GM21367 (cell line): ENCODE measurements around the gene SEC14L2.

ENCODE experiments used
- ATAC-seq: cut with Tn5 transposase; IDR thresholded peaks from one replicate; pipeline ENCODE4 v1.9.1; 2021; ENCODE audit not compliant: unreplicated experiment

The SEC14L2 gene

DNA sequence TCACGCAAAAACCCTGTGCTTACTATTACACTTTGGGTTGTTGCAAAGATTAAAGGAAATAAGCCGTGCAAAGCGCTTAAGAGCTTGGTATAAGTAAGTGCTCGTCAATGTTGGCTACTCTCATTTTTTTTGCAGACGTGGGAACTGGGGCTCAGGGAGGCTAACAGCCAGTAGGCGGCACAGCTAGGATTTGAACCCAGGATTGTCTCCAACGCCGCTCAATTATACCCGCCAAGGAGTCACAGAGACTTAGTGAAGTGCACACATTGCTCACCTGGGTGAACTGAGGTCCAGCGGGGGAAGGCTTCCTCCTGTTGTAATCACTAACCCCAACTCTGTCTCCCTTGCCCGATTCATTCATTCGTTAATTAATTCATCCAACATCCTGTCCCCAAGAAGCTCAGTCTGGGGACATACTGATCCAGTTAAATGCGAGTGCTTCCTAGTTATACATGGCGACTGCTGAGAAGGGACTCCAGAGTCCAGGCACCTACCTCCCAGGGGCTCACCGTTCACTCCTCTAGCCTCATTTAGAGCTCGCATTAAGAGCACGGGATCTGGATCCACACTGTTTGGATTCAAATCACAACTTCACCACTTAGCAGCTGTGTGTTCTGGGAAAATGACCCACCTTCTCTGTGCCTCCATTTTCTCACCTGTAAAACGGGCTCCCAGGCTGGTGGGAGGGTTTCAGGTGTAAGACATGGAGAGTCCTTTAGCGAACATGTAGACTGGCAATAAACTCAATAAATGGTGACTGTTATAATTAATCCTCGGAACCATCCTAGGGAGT is 27.9 kb downstream of the SEC14L2 start:
- no peak for ATAC-seq

DNA sequence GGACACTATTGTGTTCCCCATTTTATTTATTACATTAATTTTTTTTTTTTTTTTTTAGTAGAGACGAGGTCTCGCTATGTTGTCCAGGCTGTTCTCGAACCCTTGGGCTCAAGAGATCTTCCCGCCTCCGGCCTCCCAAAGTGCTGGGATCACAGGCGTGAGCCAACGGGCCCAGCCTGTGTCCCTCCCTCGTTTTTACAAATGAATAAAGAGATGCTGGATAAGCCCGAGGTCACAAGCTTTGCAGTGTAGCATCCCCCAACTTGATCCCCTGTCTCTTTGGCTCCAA is 28.5 kb downstream of the SEC14L2 start:
- no peak for ATAC-seq

DNA sequence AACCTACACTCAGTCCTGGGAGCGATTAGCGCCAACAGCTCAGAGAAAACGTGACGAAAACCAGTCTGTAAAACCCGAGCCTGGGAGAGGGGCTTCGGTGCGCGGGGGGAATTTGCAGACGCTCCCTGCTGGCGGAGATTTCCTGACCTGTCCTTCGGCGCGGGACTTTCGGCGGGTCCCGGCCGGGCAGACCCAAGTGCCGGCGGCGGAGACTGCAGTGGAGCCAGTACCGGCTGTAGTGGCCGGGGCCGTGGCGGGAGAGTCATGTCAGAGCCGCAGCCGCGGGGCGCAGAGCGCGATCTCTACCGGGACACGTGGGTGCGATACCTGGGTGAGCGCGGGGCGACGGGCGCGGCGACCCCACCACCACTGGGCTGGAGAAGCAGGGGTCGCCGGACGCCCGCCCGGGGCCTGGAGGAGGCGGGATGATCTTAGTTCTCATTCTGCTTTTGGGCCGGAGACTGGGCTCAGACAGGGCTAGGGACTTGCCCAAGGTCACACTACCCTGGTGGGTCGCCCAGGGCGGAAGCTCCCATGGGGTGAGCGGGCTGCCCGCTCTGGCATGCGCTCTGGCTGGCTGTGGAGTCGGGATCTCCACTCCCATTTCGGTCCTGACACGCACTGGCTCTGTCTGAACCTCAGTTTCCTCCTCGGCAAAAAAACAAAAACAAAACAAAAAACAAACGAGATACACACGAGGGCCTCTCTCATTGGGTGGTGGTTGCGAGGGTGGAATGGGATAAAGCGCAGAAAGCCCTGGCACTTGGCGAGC is 29.0 kb downstream of the SEC14L2 start, which contains the start of gene MTFP1:
MTFP1 (plus strand) TSS at position 153 of the 772 bp plus-strand sequence; CDS start at position 265, 112 bp downstream.
- no peak for ATAC-seq

DNA sequence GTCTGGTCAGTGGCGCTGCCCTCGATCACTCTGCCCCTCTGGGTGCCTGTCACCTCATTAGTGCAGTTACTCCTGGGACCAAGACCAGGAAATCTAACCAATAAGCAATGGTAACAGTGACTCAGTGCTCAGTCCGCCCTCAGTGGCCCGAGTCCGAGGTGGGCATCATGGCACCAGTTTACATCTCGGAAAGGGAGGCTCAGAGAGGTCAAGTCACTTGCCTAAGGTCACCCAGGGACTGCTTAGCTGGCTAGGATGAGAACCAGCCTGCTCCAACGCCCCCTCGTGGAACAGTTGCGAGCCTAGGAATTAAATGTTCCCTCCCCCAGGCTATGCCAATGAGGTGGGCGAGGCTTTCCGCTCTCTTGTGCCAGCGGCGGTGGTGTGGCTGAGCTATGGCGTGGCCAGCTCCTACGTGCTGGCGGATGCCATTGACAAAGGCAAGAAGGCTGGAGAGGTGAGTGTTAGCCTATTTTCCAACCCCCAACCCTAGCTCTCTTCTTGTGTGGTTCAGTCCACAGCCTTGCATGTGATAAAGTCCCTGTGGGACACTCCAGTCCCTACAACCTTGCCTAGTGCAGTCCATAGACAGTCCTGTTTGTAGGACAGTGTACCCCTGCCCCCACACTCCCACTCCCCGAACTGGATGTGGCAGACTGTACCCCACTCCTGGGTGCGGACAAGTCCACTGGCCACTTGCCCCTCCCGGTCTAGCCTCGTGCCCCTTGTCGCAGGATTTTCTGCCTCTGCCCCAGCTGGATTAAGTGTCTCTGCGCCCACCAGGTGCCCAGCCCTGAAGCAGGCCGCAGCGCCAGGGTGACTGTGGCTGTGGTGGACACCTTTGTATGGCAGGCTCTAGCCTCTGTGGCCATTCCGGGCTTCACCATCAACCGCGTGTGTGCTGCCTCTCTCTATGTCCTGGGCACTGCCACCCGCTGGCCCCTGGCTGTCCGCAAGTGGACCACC is 29.9 kb downstream of the SEC14L2 start:
- no peak for ATAC-seq

DNA sequence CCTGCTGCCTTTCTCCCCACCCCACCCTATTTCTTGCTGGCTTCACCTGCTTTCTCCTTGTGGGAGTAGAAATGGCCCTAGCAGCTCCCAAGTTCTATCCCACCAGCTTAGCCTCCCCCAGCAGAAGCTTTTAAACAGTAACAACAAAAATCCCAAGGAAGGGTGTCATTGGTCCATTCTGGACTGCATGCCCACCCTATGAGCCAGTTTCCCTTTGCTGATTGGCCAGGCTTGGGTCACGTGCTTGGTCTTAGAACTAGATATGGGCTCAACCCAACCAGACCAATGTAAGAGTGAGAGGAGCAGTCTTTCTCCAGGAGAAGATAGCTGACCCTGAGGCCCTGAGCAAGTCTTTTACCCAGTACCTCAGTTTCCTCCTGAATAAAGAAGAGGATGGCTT is 31.1 kb downstream of the SEC14L2 start:
- no peak for ATAC-seq

DNA sequence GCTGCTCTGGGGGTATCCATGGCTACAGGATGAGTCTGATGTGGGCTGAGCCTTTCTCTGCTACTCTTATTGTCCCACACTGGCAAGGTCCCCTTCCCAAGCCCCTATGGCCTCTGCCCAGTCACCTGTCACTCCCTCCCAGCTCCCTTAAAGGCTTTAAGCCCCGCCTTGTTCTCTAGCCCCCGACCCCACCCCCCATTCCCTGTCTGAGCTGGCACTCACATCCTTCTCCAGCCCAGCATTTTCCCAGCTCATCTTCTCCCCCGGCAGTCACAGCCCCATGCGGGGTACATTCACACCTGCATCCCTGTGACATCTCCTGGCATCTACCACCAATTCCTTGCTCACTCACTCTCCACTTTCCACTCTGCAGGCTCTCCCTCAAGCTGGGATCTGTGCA is 33.1 kb downstream of the SEC14L2 start:
- ATAC-seq: no peak

DNA sequence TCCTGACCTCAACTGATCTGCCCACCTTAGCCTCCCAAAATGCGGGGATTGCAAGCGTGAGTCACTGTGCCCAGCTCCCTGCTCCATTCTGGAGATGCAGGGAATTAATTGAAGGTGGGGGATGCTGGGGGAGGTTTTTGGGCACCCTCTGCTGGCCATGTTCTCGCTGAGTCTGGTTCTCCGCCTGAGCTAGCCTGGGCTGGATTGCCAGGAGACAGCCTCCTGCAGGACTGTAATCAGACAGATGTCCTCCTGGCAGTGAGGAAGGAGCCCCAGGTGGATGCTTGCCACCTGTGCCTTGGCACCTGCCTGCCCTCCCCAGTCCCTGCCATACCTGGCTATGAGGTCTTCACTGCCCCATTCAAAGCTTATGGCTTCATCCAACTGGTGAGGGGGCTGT is 34.1 kb downstream of the SEC14L2 start:
- no peak for ATAC-seq

DNA sequence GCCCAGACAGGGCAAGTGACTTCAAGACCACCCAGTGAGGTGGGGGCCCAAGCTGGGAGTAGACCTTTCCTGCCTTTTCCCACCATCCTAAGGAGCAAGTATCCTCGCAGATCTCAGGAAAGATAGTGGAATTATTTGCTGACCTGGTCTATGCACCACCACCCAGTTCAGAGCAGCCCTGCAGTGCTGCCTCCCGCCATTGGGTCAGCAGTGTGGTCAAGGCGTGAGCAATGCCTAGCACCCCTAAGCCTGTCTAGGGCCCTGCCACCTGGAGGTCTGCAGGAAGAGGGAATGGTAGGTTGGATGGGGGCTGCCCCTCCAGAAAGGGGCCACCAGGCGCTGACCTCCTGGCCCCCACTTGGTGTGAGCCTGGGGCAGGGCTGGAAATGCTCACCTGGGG is 35.3 kb downstream of the SEC14L2 start:
- ATAC-seq: no peak

DNA sequence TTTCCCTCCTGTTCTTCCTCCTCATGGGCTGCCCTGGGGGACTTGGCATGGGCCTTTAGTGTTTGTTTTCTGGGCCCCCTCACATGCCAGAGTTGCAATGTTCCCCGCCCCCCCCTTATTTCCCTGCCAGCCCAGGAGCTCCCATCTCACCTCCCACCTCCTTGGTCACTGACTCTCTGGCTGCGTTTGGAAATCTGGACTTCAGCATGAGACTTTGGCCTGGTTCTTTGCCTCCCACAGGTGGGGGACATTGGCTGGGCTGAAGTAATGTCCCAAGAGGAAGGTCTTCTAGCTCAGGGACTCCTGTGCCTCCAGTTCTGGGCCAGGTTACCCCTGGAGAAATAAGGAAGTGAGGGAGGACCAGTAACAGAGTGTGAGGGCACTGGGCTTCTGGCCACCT is 35.7 kb downstream of the SEC14L2 start:
- no peak for ATAC-seq

DNA sequence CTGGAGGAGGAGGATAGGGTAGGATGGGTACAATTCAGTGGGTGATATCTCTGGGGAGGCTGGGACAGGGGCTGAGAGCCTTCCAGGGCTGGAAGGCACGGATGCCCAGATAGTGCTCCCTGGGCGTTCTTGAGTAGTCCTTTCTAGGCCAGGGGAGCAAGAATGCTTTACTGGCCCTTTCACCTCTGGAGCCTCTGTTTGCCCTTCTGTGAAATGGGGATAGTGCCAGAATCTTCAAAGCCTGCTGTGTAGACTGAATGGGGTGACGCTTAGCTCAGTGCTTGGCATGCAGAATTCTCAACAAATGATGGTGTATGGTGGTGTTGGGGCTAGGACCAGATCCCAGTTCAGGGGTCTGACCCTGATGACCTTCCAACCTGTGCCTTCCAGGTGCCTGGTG is 36.4 kb downstream of the SEC14L2 start:
- no peak for ATAC-seq

DNA sequence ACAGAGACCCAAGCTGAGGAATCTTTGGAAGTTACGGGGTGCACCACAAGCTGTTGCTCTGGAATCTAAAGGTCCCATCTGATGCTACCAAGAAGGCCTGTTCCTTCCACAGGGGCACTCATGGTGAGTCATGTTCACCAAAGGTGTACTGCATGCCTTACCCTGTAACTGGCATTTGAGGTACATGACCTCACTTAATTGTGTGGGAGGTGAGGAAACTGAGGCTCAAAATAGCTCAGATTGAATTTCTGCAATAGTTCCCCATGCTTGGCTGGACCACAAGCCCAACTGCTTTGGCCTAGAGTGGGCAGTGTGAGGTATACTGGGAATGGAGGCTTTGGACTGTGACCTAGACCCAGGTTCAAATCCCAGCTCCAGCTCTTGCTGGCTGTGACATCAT is 37.0 kb downstream of the SEC14L2 start:
- no peak for ATAC-seq

DNA sequence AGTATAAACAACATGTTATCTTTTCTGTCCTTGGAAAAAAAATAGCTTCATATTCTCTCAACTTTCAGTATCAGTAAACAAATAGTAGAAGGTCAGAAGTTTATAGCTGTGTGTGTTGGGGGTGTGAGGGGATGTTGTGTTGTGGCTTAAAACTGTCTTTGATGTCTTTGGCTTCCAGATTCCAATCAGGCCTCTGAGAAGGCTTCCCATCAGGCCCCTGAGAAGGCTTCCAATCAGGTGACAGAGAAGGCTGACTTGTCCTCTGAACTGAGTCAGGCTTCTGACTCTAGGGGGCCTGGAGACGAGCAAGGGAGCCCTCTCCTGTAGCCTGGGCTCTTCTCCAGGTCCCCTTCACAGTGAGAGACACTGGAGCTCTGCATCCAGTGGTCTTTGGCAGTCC is 38.0 kb downstream of the SEC14L2 start:
- ATAC-seq: no peak

DNA sequence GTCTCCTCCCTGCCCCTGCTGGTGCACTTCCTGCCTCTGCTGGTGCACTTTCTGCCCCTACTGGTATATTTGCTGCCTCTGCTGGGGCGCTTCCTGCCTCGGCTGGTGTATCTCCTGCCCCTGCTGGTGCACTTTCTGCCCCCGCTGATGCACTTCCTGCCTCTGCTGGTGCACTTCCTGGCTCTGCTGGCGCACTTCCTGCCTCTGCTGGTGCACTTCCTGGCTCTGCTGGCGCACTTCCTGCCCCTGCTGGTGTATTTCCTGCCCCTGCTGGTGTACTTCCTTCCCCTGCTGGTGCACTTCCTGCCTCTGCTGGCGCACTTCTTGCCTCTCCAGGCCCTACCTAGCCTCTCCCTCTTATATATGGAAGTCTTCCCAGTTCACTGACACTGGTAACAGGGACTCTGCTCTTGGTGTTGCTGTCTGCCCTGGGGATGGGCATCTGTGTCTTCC is 38.9 kb downstream of the SEC14L2 start:
- ATAC-seq: no peak

DNA sequence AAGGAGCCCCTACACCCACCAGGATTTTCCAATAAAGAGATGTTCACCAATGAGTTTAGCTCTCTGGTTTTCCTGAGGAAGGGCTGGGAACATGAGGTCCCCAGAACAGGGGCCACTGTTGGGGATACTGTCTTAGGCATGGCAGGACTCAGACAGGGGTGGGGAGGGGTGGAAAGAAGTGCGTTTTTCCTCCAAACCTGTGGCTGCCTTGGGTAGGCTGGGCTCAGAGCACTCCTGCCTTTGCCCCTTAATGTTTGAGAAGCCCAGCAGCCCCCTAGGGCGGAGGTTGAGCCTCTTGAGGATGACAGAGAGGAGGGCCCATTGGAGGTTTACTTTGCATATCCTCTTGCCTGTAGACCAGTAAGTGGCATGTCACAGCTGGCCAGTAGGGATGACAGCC is 39.4 kb downstream of the SEC14L2 start:
- ATAC-seq: no peak

DNA sequence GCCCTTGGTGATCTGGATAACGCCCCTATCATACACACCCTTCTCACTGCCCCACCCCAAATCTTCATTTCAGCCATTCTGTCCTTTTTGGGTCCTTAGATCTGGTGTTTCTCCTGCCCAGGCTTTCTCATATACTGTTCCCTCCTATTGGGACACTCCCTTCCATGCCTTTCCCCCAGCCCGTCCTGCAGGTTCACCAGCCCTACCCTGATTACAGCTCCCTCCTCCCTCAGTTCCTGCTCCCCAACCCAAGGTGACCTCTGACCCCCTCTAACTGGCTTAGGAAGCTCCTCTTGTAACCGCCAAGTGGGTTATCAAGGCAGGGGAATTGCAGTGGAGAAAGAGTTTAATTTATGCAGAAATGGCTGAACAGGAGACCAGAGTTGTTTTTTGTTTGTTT is 41.7 kb downstream of the SEC14L2 start:
- ATAC-seq: no peak

DNA sequence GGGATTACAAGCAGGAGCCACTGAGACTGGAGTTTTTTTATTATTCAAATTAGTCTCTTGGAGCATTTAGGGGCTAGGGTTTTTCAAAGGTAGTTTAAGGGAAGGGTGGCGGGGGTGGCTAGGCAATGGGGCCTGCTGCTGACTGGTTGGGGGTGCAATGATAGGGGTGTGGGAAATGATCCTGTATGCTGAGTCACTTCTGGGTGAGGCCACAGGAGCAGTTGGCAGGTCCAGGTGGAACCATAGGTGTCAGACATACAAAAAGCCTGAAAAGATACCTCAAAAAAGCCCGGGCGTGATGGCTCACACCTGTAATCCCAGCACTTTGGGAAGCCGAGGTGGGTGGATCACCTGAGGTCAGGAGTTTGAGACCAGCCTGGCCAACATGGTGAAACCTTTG is 42.4 kb downstream of the SEC14L2 start:
- ATAC-seq: no peak

DNA sequence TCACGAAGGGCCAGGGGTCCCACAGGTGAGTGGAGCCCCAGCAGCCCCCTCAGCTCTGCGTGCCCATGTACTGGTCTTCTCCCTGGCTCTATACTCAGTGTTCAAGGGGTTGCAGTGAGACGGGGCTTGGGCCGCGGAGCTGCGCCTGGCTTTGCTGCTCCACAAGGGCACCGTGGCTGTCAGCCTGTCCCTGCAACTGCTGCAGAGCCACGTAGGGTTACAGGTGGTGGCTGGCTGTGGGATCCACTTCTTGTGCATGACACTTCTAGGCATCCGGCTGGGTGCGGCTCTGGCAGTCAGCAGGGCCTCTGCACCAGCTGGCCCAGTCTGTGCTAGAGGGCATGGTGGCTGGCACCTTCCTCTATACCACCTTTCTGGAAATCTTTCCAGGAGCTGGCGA is 43.0 kb downstream of the SEC14L2 start:
- no peak for ATAC-seq

DNA sequence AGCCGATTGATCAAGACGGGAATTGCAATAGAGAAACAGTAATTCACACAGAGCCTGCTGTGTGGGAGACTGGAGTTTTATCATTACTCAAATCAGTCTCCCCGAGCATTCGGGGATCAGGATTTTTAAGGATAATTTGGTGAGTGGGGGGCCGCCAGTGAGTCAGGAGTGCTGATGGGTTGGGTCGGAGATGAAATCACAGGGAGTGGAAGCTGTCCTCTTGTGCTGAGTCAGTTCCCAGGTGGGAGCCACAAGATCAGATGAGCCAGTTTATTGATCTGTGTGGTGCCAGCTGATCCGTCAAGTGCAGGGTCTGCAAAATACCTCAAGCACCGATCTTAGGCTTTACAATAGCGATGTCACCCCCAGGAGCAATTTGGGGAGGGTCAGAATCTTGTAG is 44.3 kb downstream of the SEC14L2 start:
- no peak for ATAC-seq

DNA sequence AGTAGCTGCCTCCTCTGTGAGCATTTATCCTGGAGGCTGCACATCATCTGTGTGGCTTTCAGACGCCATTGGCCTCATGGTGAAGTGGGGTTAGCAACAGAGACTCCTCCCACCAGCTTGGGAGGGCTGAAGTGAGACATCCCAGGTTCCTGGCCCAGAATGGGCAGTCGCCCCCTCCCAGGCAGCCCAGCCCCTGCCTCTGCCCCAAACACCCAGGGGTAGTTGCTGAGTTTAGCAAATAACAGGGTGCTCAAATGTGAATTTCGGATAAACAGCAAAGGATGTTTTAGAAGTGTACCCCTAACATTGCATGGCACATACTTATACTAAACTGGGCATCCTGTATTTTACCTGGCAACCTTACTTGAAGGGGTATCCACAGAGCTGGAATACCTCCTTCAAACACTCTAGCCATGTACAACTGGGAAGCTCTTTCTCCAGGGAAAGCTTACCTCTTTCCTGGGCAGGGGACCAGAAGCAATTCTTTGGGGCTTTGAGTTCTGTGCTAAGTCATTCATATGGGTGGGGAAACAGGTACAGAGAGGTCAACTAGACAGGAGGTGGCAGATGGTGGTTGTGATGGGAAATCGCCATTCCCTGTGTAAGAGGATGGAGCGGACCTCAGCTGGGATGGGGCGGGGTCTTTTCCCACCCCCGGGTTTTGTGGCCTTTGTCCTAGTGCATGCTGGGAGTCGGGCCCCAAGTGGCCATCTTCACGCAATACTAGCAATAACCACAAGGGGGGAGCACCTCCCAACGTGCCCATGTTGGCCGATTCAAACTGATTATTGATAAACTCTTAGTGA is 48.0 kb downstream of the SEC14L2 start:
- no peak for ATAC-seq

DNA sequence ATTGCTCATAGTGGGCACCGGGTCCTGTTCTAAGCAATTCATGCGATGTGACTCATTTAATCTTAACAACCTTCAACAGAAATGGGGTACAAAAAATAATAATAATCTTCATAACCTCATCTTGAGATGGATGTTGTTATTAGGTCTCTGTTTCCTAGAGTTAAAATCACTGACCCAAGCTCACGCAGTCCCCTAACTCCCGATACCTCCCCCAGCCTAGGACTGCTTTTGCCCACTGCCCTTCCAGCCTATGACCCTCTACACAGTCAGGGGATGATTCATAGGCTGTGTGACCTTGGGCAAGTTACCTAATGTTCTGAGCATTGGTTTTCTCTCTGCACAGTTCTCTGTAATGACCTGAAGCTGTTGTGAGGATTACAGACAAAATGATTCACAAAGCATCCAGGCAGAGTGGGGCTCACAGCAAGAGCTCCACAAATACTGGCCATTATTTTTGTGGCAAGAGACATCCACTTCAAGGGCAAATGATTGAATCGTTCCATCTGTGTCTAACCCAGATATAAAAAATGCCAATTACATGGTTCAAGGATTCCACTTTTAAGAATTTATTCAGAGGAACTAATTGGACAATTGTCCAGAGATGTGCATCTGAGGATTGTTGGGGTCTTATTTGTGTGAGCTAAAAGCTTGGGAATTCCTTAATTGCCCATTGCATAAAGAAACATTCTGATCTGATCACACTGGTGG is 48.8 kb downstream of the SEC14L2 start:
- ATAC-seq: no peak
